H1 (cell line): ENCODE results near the gene PLEKHH2. TPM values are rescaled to one million over a fixed set of nuclear protein-coding genes. Genes with fewer than 3 reads are reported as not detected.

Experiments used
- CTCF ChIA-PET: fragments of 300-600 bp; sonication (Branson Sonifier 250); formaldehyde crosslinking; loops from one replicate; lab custom pipeline; 2021; ENCODE audit not compliant: partially characterized antibody; lab: Charles Lee
- POLR2A ChIA-PET: fragments of 300-600 bp; sonication (Branson Sonifier 250); formaldehyde crosslinking; loops from one replicate; lab custom pipeline; 2021; ENCODE audit warnings: inconsistent platforms; ENCODE audit not compliant: partially characterized antibody; lab: Charles Lee
- DNase-seq, 2 experiments: peaks; one replicate each; pipeline versions ENCODE4 v3.0.0 to v3.0.0-alpha.2; 2010 to 2022; ENCODE audit warnings: low spot score in 2 of 2, low read depth in 1 of 2, mixed read lengths in 1 of 2
- FAIRE-seq: peaks from 2 replicates; lab custom pipeline; 2011; peaks lifted over from hg19 to GRCh38; lab: Jason Lieb, UNC
- H2AFZ ChIP-seq: 2 replicates; pipeline ENCODE4 v1.8.1; 2012; ENCODE audit warnings: low read length, inconsistent platforms
- H2AK5ac ChIP-seq: 2 replicates; pipeline ENCODE4 v1.6.1; 2013; ENCODE audit warnings: low read depth, low read length
- H2BK120ac ChIP-seq: replicated peaks from 2 replicates; pipeline ENCODE3; 2013; ENCODE audit warnings: low read depth, low read length, inconsistent platforms
- H2BK12ac ChIP-seq: 2 replicates; pipeline ENCODE4 v1.6.1; 2013; ENCODE audit warnings: low read depth, low read length
- H2BK15ac ChIP-seq: 2 replicates; pipeline ENCODE4 v1.6.1; 2013; ENCODE audit warnings: low read length
- H2BK20ac ChIP-seq: 2 replicates; pipeline ENCODE4 v1.6.1; 2013; ENCODE audit warnings: low read length
- H2BK5ac ChIP-seq: 2 replicates; pipeline ENCODE4 v1.6.1; 2013; ENCODE audit warnings: low read depth, low read length
- H3K14ac ChIP-seq: 2 replicates; pipeline ENCODE4 v1.6.1; 2013; ENCODE audit warnings: inconsistent platforms; ENCODE audit not compliant: insufficient read length
- H3K18ac ChIP-seq: 2 replicates; pipeline ENCODE4 v1.6.1; 2013; ENCODE audit warnings: low read length; ENCODE audit errors: extremely low read depth
- H3K23ac ChIP-seq: 2 replicates; pipeline ENCODE4 v1.6.1; 2013; ENCODE audit warnings: inconsistent platforms; ENCODE audit not compliant: insufficient read length
- H3K23me2 ChIP-seq: 2 replicates; pipeline ENCODE4 v1.6.1; 2013; ENCODE audit warnings: low read depth, low read length
- H3K27ac ChIP-seq: 2 replicates; pipeline ENCODE4 v1.6.1; 2011; ENCODE audit warnings: low read depth, low read length, inconsistent platforms
- H3K27me3 ChIP-seq, 4 experiments: replicated peaks in 1 of 4; 1 replicate in 1 of 4; 2 replicates in 3 of 4; pipeline versions ENCODE4 v1.6.1 to v1.8.1; 2011 to 2013; ENCODE audit warnings: low read length in 3 of 4, mild to moderate bottlenecking in 3 of 4, inconsistent platforms in 2 of 4, mixed read lengths in 2 of 4, moderate library complexity in 1 of 4; ENCODE audit not compliant: control insufficient read depth in 3 of 4, insufficient read depth in 3 of 4; ENCODE audit errors: extremely low read depth in 1 of 4
- H3K36me3 ChIP-seq, 4 experiments: 2 replicates each; pipeline versions ENCODE4 v1.6.1 to v1.8.1; 2011 to 2013; ENCODE audit warnings: mild to moderate bottlenecking in 4 of 4, low read length in 3 of 4, moderate library complexity in 2 of 4, control low read depth in 1 of 4, inconsistent platforms in 1 of 4; ENCODE audit not compliant: insufficient read depth in 4 of 4, control insufficient read depth in 2 of 4
- H3K4ac ChIP-seq: replicated peaks from 2 replicates; pipeline ENCODE3; 2013; ENCODE audit warnings: low read length, low read depth, mixed read lengths, inconsistent platforms; ENCODE audit not compliant: insufficient read length
- H3K4me1 ChIP-seq, 4 experiments: replicated peaks in 1 of 4; 1 replicate in 1 of 4; 2 replicates in 3 of 4; pipeline versions ENCODE4 v1.6.1 to v1.8.1; 2011 to 2013; ENCODE audit warnings: low read length in 3 of 4, inconsistent platforms in 2 of 4, mixed read lengths in 1 of 4; ENCODE audit not compliant: insufficient read depth in 4 of 4, control insufficient read depth in 3 of 4
- H3K4me2 ChIP-seq, 2 experiments: 2 replicates each; pipeline versions ENCODE4 v1.6.1 to v1.8.1; 2011 to 2013; ENCODE audit warnings: low read depth in 2 of 2, low read length in 2 of 2, control low read depth in 1 of 2, inconsistent platforms in 1 of 2, mild to moderate bottlenecking in 1 of 2; ENCODE audit not compliant: insufficient read depth in 1 of 2
- H3K4me3 ChIP-seq, 4 experiments: fragments of 200-600, 300-600 bp in 1 of 4; sonication (generic), shearing (Covaris generic), sonication (Bioruptor Twin) in 1 of 4; 2 replicates each; pipeline versions ENCODE4 v1.5.1 to v1.8.1; 2011 to 2016; ENCODE audit warnings: low read length in 4 of 4, low read depth in 3 of 4, control low read depth in 2 of 4, inconsistent platforms in 2 of 4, mild to moderate bottlenecking in 2 of 4, mixed read lengths in 1 of 4, moderate library complexity in 1 of 4; ENCODE audit not compliant: insufficient read depth in 2 of 4; ENCODE audit errors: extremely low read depth in 1 of 4
- H3K56ac ChIP-seq: replicated peaks from 2 replicates; pipeline ENCODE3; 2013; ENCODE audit warnings: low read depth, mild to moderate bottlenecking, mixed read lengths, low read length, inconsistent platforms; ENCODE audit not compliant: insufficient read length
- H3K79me1 ChIP-seq: 2 replicates; pipeline ENCODE4 v1.6.1; 2013; ENCODE audit warnings: low read depth, low read length, control low read depth
- H3K79me2 ChIP-seq, 2 experiments: 2 replicates each; pipeline versions ENCODE4 v1.6.1 to v1.8.1; 2012 to 2013; ENCODE audit warnings: low read length in 2 of 2, mild to moderate bottlenecking in 2 of 2, inconsistent platforms in 1 of 2; ENCODE audit not compliant: insufficient read depth in 2 of 2, control insufficient read depth in 1 of 2
- H3K9ac ChIP-seq, 4 experiments: replicated peaks in 1 of 4; 1 replicate in 1 of 4; 2 replicates in 3 of 4; pipeline versions ENCODE4 v1.6.1 to v1.8.1; 2011 to 2013; ENCODE audit warnings: low read depth in 3 of 4, low read length in 3 of 4, control low read depth in 2 of 4, mild to moderate bottlenecking in 2 of 4, moderate library complexity in 2 of 4, inconsistent platforms in 1 of 4; ENCODE audit errors: extremely low read depth in 1 of 4
- H3K9me3 ChIP-seq, 2 experiments: 2 replicates each; pipeline versions ENCODE4 v1.6.1 to v1.8.1; 2012 to 2013; ENCODE audit warnings: mild to moderate bottlenecking in 2 of 2, moderate library complexity in 2 of 2, control low read depth in 1 of 2, inconsistent platforms in 1 of 2, low read depth in 1 of 2, low read length in 1 of 2, mixed read lengths in 1 of 2; ENCODE audit not compliant: insufficient read depth in 2 of 2
- H4K20me1 ChIP-seq, 2 experiments: replicated peaks in 1 of 2; 2 replicates each; pipeline versions ENCODE3 to v1.8.1; 2011 to 2013; ENCODE audit warnings: inconsistent platforms in 2 of 2, low read length in 2 of 2, mild to moderate bottlenecking in 1 of 2; ENCODE audit not compliant: insufficient read depth in 2 of 2, control insufficient read depth in 1 of 2
- H4K5ac ChIP-seq: 2 replicates; pipeline ENCODE4 v1.6.1; 2013; ENCODE audit warnings: low read length, low read depth, mixed read lengths, inconsistent platforms; ENCODE audit not compliant: insufficient read length
- H4K8ac ChIP-seq: 2 replicates; pipeline ENCODE4 v1.8.0; 2013; ENCODE audit warnings: mild to moderate bottlenecking, moderate library complexity, low read length, inconsistent platforms; ENCODE audit not compliant: insufficient read depth; ENCODE audit errors: extremely low read depth
- H4K91ac ChIP-seq: replicated peaks from 2 replicates; pipeline ENCODE3; 2013; ENCODE audit warnings: low read length, mixed read lengths, inconsistent platforms; ENCODE audit not compliant: insufficient read length
- BACH1 ChIP-seq: IDR thresholded peaks from 2 replicates; pipeline ENCODE4 v1.6.1; 2012; ENCODE audit warnings: low read length, improper control_type of control experiment
- BRCA1 ChIP-seq: IDR thresholded peaks from 2 replicates; pipeline ENCODE4 v1.6.1; 2012; ENCODE audit warnings: low read depth, low read length, improper control_type of control experiment
- CBX8 ChIP-seq: fragments of 300-800, 300-1000 bp; sonication (generic); IDR thresholded peaks from 2 replicates; pipeline ENCODE4 v1.7.1; 2016; ENCODE audit warnings: low read depth, low read length, borderline replicate concordance
- CTCF ChIP-seq, 3 experiments: IDR thresholded peaks; 1 replicate in 2 of 3; 2 replicates in 1 of 3; pipeline versions ENCODE4 v1.5.1 to v1.6.1; 2011; ENCODE audit warnings: low read length in 3 of 3, mild to moderate bottlenecking in 3 of 3, inconsistent platforms in 2 of 3, low read depth in 1 of 3, moderate library complexity in 1 of 3; ENCODE audit not compliant: insufficient read depth in 1 of 3; ENCODE audit errors: control extremely low read depth in 1 of 3
- GTF2F1 ChIP-seq: IDR thresholded peaks from 2 replicates; pipeline ENCODE4 v1.6.1; 2012; ENCODE audit warnings: low read depth, low read length, improper control_type of control experiment, borderline replicate concordance
- HDAC2 ChIP-seq, 2 experiments: fragments of 300-600 bp in 1 of 2; sonication (generic) in 1 of 2; IDR thresholded peaks; 2 replicates each; pipeline ENCODE4 v1.6.1; 2011 to 2012; ENCODE audit warnings: low read depth in 2 of 2, low read length in 2 of 2, mild to moderate bottlenecking in 2 of 2, moderate library complexity in 2 of 2, borderline replicate concordance in 1 of 2, inconsistent platforms in 1 of 2
- KDM1A ChIP-seq: fragments of 200-600, 300-600 bp; sonication (generic); IDR thresholded peaks from 2 replicates; pipeline ENCODE4 v1.7.1; 2016; ENCODE audit warnings: mild to moderate bottlenecking, low read length, borderline replicate concordance
- KDM5A ChIP-seq: fragments of 200-600 bp; IDR thresholded peaks from 2 replicates; pipeline ENCODE4 v1.7.1; 2012; ENCODE audit warnings: mild to moderate bottlenecking, low read length, inconsistent platforms, mixed read lengths
- RFX5 ChIP-seq: IDR thresholded peaks from 2 replicates; pipeline ENCODE4 v1.6.1; 2011; ENCODE audit warnings: low read depth, low read length, improper control_type of control experiment, borderline replicate concordance
- RXRA ChIP-seq: IDR thresholded peaks from 2 replicates; pipeline ENCODE4 v1.6.1; 2011; ENCODE audit warnings: low read depth, mild to moderate bottlenecking, low read length, moderate library complexity; ENCODE audit not compliant: insufficient read depth
- SP4 ChIP-seq: IDR thresholded peaks from 2 replicates; pipeline ENCODE4 v1.6.1; 2012; ENCODE audit warnings: low read length, inconsistent platforms
- TAF7 ChIP-seq: optimal IDR thresholded peaks from 2 replicates; pipeline ENCODE3; 2011; ENCODE audit warnings: low read depth, mild to moderate bottlenecking, inconsistent platforms, low read length, moderate library complexity, borderline replicate concordance
- ZNF274 ChIP-seq: IDR thresholded peaks from 2 replicates; pipeline ENCODE4 v1.7.0; 2012; ENCODE audit warnings: low read length, borderline replicate concordance; ENCODE audit errors: extremely low read depth
- polyA plus RNA-seq, 7 experiments: library from polyadenylated mRNA; depleted of rRNA in 3 of 7; stranded (reverse) in 5 of 7; unstranded in 2 of 7; fragments of >200 nt in 5 of 7; fragments of 200-250 nt in 2 of 7; gene quantifications; 1 replicate in 5 of 7; 2 replicates in 1 of 7; 4 replicates in 1 of 7; pipeline versions ENCODE4 v1.2.1 to v1.2.3, GENCODE V29; 2011 to 2013; ENCODE audit warnings: missing spikeins in 2 of 7, mixed read lengths in 2 of 7
- total RNA-seq: library from RNA; stranded (reverse); fragmentation: NEBNext Ultra II Directional; extraction: Animal tissue kit (Norgen Biotek cat#: 25700); gene quantifications from 2 replicates; pipeline ENCODE4 v1.2.1, GENCODE V29; 2021

The PLEKHH2 gene
- total and polyA plus RNA-seq, 2 of the 8 experiments (the other 6 are each of a cell fraction or from before 2014, with no cell fraction given), result 2.2 to 5.0 TPM

- Histone ChIP-seq H4K91ac (no peak overlapping the region), H2AK5ac (no peak overlapping the region), H2AFZ (no peak overlapping the region), H3K56ac (no peak overlapping the region), H3K14ac (no peak overlapping the region), H3K4me1 (peaks cover 0 to under 1% (median 0%) of the 10 kb centered on the region in 4 experiments; a peak in 1 of 7 replicates), H2BK12ac (no peak overlapping the region), H4K8ac (no peak overlapping the region), H3K4me2 (no peak overlapping the region), H3K18ac (no peak overlapping the region), H2BK120ac (no peak overlapping the region), H4K5ac (no peak overlapping the region), H3K9me3 (no peaks in the 10 kb centered on the region), H3K36me3 (no peaks in the 10 kb centered on the region), H3K9ac (no peak overlapping the region), H2BK15ac (no peak overlapping the region), H3K27me3 (no peaks in the 10 kb centered on the region), H3K79me1 (no peaks in the 10 kb centered on the region), H2BK20ac (no peak overlapping the region), H2BK5ac (no peak overlapping the region), H4K20me1 (no peaks in the 10 kb centered on the region), H3K79me2 (no peaks in the 10 kb centered on the region), H3K4me3 (no peak overlapping the region), H3K23ac (no peak overlapping the region), H3K23me2 (no peaks in the 10 kb centered on the region), H3K27ac (no peak overlapping the region), H3K4ac (no peak overlapping the region)
- ChIA-PET CTCF (interaction anchor here (0.9 to 1.2 kb wide), 2 partner anchors 10 to 97 kb away, joined by 3 read pairs; no protein-coding TSS in a partner anchor), POLR2A (no interaction called here)
- DNase-seq (no peak), FAIRE-seq (no peak)
- TF ChIP-seq BRCA1, result no peak
- no peak for TF ChIP-seq CBX8
- no peak for TF ChIP-seq KDM5A
- no peak for TF ChIP-seq GTF2F1
- TF ChIP-seq RXRA, result no peak
- TF ChIP-seq SP4, result no peak
- TF ChIP-seq TAF7, result no peak
- TF ChIP-seq ZNF274, result no peak
- no peak for TF ChIP-seq KDM1A
- TF ChIP-seq BACH1, result no peak
- TF ChIP-seq HDAC2 (IDR thresholded peaks at IDR 0.05; ENCODE audit: borderline replicate concordance in 1 of 2, low read depth in 2 of 2, low read length in 2 of 2), result no peak
- no peak for TF ChIP-seq RFX5
- no peak for TF ChIP-seq CTCF (IDR thresholded peaks at IDR 0.05; ENCODE audit: control extremely low read depth in 1 of 3, insufficient read depth in 1 of 3, low read depth in 1 of 3, low read length in 3 of 3)
Observed at GRCh38 chr2:43708891-43709290, 71.8 kb downstream of the PLEKHH2 start.
